Measurements from ENCODE around the gene ZNF536. TPM values are rescaled to one million over a fixed set of nuclear protein-coding genes. Genes with fewer than 3 reads are reported as not detected.
A peak's percentile ranks its signal among the peaks of the same experiment; 100 is the strongest.

Gene ZNF536
- total RNA-seq, 1 donor from 2014 or later = 0.43 TPM

DNA sequence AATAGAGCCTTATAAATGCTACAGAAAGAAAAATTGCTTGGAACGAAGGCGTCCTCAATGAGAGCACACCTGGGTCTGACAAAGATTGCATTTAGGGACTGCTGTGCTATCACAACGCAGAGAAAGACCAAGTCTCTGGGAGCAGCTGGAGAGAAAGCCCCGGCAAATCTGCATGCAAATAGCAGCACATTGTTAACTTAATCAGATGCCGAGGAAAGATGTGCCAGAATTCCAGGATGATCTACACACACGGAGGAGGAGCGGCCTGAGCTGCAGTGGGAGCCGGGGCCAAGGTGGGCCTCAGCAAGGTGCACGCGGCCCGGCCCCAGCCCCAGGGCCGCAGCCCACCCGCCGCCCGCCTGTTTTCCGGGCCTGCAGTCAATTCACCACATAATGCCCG, 1.4 kb downstream of the ZNF536 start:
- Histone ChIP-seq H3K4me1 (ENCODE audit: insufficient read depth, low read length) (no peaks in the 10 kb centered on the region), H2AFZ (ENCODE audit: low read depth, low read length) (no peak overlapping the region), H3K27me3 (ENCODE audit: insufficient read depth, low read length) (peaks cover 12% of the 10 kb centered on the region), H3K27ac (ENCODE audit: low read depth, low read length) (no peak overlapping the region), H3K79me2 (ENCODE audit: insufficient read depth, low read length) (no peaks in the 10 kb centered on the region), H4K20me1 (ENCODE audit: insufficient read depth, low read length) (no peaks in the 10 kb centered on the region), H3K4me2 (ENCODE audit: low read length) (no peak overlapping the region), H3K4me3 (ENCODE audit: insufficient read depth, low read depth, low read length) (no peak overlapping the region), H3K9ac (ENCODE audit: low read length) (no peak overlapping the region), H3K9me3 (ENCODE audit: insufficient read depth, low read depth, low read length) (no peaks in the 10 kb centered on the region), H3K36me3 (ENCODE audit: insufficient read depth, low read length) (no peaks in the 10 kb centered on the region)
- DNase-seq (ENCODE audit: low read depth) (no peak), FAIRE-seq (no peak)
- Mint-ChIP-seq H3K36me3 (ENCODE audit: low read depth, unreplicated experiment) (no peaks in the 10 kb centered on the region), H3K27me3 (ENCODE audit: low read depth, unreplicated experiment) (peaks cover 64% of the 10 kb centered on the region), H3K4me1 (ENCODE audit: low read depth, unreplicated experiment) (peaks cover 2% of the 10 kb centered on the region), H3K9me3 (ENCODE audit: unreplicated experiment) (peaks cover 5% of the 10 kb centered on the region), H3K4me3 (ENCODE audit: unreplicated experiment) (no peak overlapping the region), H3K27ac (ENCODE audit: unreplicated experiment) (no peak overlapping the region)
- no peak for TF ChIP-seq EZH2 (IDR thresholded peaks at IDR 0.05; ENCODE audit: insufficient read depth, low read length)

DNA sequence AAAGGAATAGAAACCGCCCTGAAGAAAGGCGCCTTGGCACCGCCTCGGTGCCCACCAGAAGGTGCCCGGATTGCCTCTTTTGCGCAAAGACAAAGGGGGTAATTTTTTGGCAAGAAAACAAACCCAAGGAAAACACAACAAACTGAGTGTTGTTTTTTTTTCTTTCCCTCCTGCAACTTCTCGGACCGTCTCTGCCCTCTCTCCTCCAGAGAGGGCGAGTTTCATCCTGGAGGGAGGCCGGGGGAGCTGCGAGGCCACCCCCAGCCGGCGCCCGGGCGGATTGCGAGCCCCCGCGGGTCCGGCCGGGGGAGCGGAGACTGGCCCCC, 2.3 kb downstream of the ZNF536 start:
- Histone ChIP-seq H3K4me2 (ENCODE audit: low read length) (peak overlapping the region; percentile 46), H3K79me2 (ENCODE audit: insufficient read depth, low read length) (no peaks in the 10 kb centered on the region), H3K27ac (ENCODE audit: low read depth, low read length) (no peak overlapping the region), H3K27me3 (ENCODE audit: insufficient read depth, low read length) (peaks cover 12% of the 10 kb centered on the region), H3K36me3 (ENCODE audit: insufficient read depth, low read length) (no peaks in the 10 kb centered on the region), H2AFZ (ENCODE audit: low read depth, low read length) (no peak overlapping the region), H3K9ac (ENCODE audit: low read length) (no peak overlapping the region), H3K9me3 (ENCODE audit: insufficient read depth, low read depth, low read length) (no peaks in the 10 kb centered on the region), H3K4me3 (ENCODE audit: insufficient read depth, low read depth, low read length) (no peak overlapping the region), H3K4me1 (ENCODE audit: insufficient read depth, low read length) (no peaks in the 10 kb centered on the region), H4K20me1 (ENCODE audit: insufficient read depth, low read length) (no peaks in the 10 kb centered on the region)
- DNase-seq (ENCODE audit: low read depth) = no peak
- Mint-ChIP-seq H3K36me3 (ENCODE audit: low read depth, unreplicated experiment) (no peaks in the 10 kb centered on the region), H3K9me3 (ENCODE audit: unreplicated experiment) (peaks cover 5% of the 10 kb centered on the region), H3K4me3 (ENCODE audit: unreplicated experiment) (no peak overlapping the region), H3K4me1 (ENCODE audit: low read depth, unreplicated experiment) (peaks cover 2% of the 10 kb centered on the region), H3K27me3 (ENCODE audit: low read depth, unreplicated experiment) (peaks cover 64% of the 10 kb centered on the region), H3K27ac (ENCODE audit: unreplicated experiment) (no peak overlapping the region)
- no peak for TF ChIP-seq EZH2 (IDR thresholded peaks at IDR 0.05; ENCODE audit: insufficient read depth, low read length)
- TF ChIP-seq, protein P1, sequence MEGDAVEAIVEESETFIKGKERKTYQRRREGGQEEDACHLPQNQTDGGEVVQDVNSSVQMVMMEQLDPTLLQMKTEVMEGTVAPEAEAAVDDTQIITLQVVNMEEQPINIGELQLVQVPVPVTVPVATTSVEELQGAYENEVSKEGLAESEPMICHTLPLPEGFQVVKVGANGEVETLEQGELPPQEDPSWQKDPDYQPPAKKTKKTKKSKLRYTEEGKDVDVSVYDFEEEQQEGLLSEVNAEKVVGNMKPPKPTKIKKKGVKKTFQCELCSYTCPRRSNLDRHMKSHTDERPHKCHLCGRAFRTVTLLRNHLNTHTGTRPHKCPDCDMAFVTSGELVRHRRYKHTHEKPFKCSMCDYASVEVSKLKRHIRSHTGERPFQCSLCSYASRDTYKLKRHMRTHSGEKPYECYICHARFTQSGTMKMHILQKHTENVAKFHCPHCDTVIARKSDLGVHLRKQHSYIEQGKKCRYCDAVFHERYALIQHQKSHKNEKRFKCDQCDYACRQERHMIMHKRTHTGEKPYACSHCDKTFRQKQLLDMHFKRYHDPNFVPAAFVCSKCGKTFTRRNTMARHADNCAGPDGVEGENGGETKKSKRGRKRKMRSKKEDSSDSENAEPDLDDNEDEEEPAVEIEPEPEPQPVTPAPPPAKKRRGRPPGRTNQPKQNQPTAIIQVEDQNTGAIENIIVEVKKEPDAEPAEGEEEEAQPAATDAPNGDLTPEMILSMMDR (IDR thresholded peaks at IDR 0.05; ENCODE audit: insufficient read depth, low read depth, low read length) = no peak
- no peak for FAIRE-seq

DNA sequence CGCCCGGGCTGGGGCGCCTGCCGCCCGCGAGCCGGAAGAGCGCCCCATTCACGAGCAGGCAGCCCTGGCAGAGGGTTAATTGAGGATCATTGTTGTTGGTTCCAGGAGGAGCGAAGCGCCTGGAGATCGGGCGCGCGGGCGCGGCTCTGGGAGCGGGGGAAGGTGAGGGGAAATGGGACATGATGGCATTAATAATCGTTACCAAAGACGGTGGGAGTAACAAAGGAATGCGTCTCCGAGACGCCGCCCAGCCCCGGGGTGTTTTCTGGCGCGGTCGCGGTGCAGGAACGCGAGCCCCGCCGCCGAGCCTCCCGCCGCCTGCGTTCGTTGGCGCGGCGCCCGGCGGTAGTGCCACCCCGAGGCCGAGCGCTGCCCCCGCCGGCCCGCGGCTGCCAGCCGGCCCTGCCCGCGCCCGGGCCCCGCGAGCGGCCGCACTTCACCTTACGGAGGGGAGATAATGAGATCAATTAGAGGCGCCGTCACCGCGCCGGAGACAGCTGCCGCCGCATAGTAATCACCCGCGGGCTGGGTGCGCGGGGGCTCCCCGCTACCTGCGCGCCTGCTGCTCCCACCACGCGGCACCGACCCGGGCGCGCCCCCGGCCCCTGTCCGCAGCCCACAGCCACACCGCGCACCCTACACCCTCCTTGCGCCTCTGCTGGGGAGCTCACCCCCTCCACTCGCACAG, 2.8 kb downstream of the ZNF536 start:
- peak overlapping the region; percentile 68 for H3K4me3 Mint-ChIP-seq (ENCODE audit: unreplicated experiment)
- no peaks in the 10 kb centered on the region for H3K36me3 ChIP-seq (ENCODE audit: insufficient read depth, low read length)
- no peak overlapping the region for H3K9ac ChIP-seq (ENCODE audit: low read length)
- FAIRE-seq (no peak), DNase-seq (ENCODE audit: low read depth) (no peak)
- H3K27me3 Mint-ChIP-seq (ENCODE audit: low read depth, unreplicated experiment) = peaks cover 63% of the 10 kb centered on the region
- H3K4me3 ChIP-seq (ENCODE audit: insufficient read depth, low read depth, low read length) = no peak overlapping the region
- peaks cover 12% of the 10 kb centered on the region for H3K27me3 ChIP-seq (ENCODE audit: insufficient read depth, low read length)
- H4K20me1 ChIP-seq (ENCODE audit: insufficient read depth, low read length) = no peaks in the 10 kb centered on the region
- H3K36me3 Mint-ChIP-seq (ENCODE audit: low read depth, unreplicated experiment) = no peaks in the 10 kb centered on the region
- H3K27ac Mint-ChIP-seq (ENCODE audit: unreplicated experiment) = no peak overlapping the region
- no peak overlapping the region for H2AFZ ChIP-seq (ENCODE audit: low read depth, low read length)
- peaks cover 5% of the 10 kb centered on the region for H3K9me3 Mint-ChIP-seq (ENCODE audit: unreplicated experiment)
- H3K27ac ChIP-seq (ENCODE audit: low read depth, low read length) = no peak overlapping the region
- no peaks in the 10 kb centered on the region for H3K79me2 ChIP-seq (ENCODE audit: insufficient read depth, low read length)
- H3K9me3 ChIP-seq (ENCODE audit: insufficient read depth, low read depth, low read length) = no peaks in the 10 kb centered on the region
- peak overlapping the region; percentile 46 for H3K4me2 ChIP-seq (ENCODE audit: low read length)
- H3K4me1 Mint-ChIP-seq (ENCODE audit: low read depth, unreplicated experiment) = peaks cover 2% of the 10 kb centered on the region
- TF ChIP-seq, protein P1 (IDR thresholded peaks at IDR 0.05; ENCODE audit: insufficient read depth, low read depth, low read length) = no peak
- no peak for TF ChIP-seq EZH2 (IDR thresholded peaks at IDR 0.05; ENCODE audit: insufficient read depth, low read length)
- H3K4me1 ChIP-seq (ENCODE audit: insufficient read depth, low read length) = no peaks in the 10 kb centered on the region

Measured in astrocyte (in vitro differentiated cells and primary cell).